ENCODE data around the gene BEND6. TPM values are rescaled to one million over a fixed set of nuclear protein-coding genes. Genes with fewer than 3 reads are reported as not detected.

The BEND6 gene
- total and polyA plus RNA-seq, 2 of the 4 experiments (the other 2 are of a cell fraction): 4.1 to 9.7 TPM

DNA sequence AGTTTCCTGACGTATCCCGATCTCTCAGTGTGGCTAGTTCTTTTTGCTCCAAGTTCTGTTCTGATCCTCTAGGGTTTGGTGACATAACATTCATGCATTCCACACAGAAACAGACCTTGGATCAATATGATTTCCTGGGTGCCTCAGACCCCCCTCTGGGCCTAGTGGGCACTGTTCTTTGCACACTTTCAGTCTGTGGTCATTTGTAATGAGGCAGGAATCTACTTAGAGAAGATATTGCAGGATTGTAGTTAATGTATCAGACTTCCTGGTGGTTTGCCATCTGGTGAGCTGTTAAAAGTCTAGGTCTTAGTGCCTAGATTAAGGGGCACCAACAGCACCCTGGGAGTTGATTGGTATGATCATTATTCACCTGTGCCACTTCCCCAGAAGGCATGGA, 7.5 kb downstream of the BEND6 start:
- no peak for TF ChIP-seq SMC3 (IDR thresholded peaks at IDR 0.05; ENCODE audit: low read depth, low read length)
- no peak for TF ChIP-seq MXI1 (IDR thresholded peaks at IDR 0.05; ENCODE audit: borderline replicate concordance, low read depth, low read length)
- no peak for TF ChIP-seq USF2 (IDR thresholded peaks at IDR 0.05; ENCODE audit: low read depth, low read length)
- no peak for TF ChIP-seq BHLHE40 (IDR thresholded peaks at IDR 0.05; ENCODE audit: low read depth, low read length)
- no peak for TF ChIP-seq CHD1 (IDR thresholded peaks at IDR 0.05; ENCODE audit: low read depth, low read length)
- Histone ChIP-seq H3K9me3 (ENCODE audit: control insufficient read depth, insufficient read depth, low read length) (no peaks in the 10 kb centered on the region), H2BK20ac (ENCODE audit: low read depth, low read length) (0 out of 2 replicates have a peak overlapping the region, but pooled peaks have one; percentile 5), H3K18ac (ENCODE audit: low read depth, low read length) (no peak overlapping the region), H3K27me3 (ENCODE audit: control insufficient read depth, insufficient read depth, low read length) (no peaks in the 10 kb centered on the region), H3K56ac (ENCODE audit: extremely low read depth, insufficient read depth, low read length) (no peak overlapping the region), H3K4me3 (ENCODE audit: insufficient read depth, low read depth, low read length) (no peak overlapping the region), H2AK5ac (ENCODE audit: low read depth, low read length) (no peak overlapping the region; the same call in 1 of the 2 replicates), H2BK5ac (ENCODE audit: low read depth, low read length, poor library complexity, severe bottlenecking) (no peak overlapping the region), H3K27ac (ENCODE audit: insufficient read depth, low read length) (no peak overlapping the region), H3K79me1 (ENCODE audit: low read depth in 1 of 2, low read length in 2 of 2) (peaks cover 3 to 25% of the 10 kb centered on the region in 2 experiments; a peak in 2 of 4 replicates), H3K4me2 (ENCODE audit: low read depth, low read length) (peak overlapping the region; percentile 51; the same call in 1 of the 2 replicates), H3K23ac (ENCODE audit: low read depth, low read length) (no peak overlapping the region), H2AK9ac (replicated peaks; ENCODE audit: low read depth, low read length, poor library complexity) (no peak overlapping the region), H3K4me1 (ENCODE audit: control insufficient read depth, insufficient read depth, low read length) (peaks cover 6% of the 10 kb centered on the region), H3K36me3 (ENCODE audit: control insufficient read depth, insufficient read depth, low read length) (no peaks in the 10 kb centered on the region), H4K5ac (ENCODE audit: low read depth, low read length) (no peak overlapping the region), H2AFZ (replicated peaks; ENCODE audit: low read length, poor library complexity) (no peak overlapping the region), H4K20me1 (ENCODE audit: insufficient read depth, low read length) (no peaks in the 10 kb centered on the region), H3K9me1 (ENCODE audit: insufficient read depth, low read length) (no peaks in the 10 kb centered on the region), H2BK120ac (ENCODE audit: low read depth, low read length) (no peak overlapping the region), H2BK15ac (ENCODE audit: low read depth, low read length) (no peak overlapping the region), H3K4ac (ENCODE audit: low read depth, low read length) (no peak overlapping the region), H3K14ac (replicated peaks; ENCODE audit: low read depth, low read length) (no peak overlapping the region; the same call in 1 of the 2 replicates), H4K8ac (ENCODE audit: low read depth in 2 of 2, low read length in 2 of 2) (0 out of 4 replicates have a peak overlapping the region, but pooled peaks of 1 of the 2 experiments have one; percentile 1), H4K91ac (ENCODE audit: insufficient read depth, low read depth, low read length) (no peak overlapping the region), H3K9ac (ENCODE audit: low read depth, low read length) (no peak overlapping the region)
- dilution Hi-C loops (cut with HindIII; ENCODE audit: low sequenced_read_pairs, unreplicated experiment) (no loop called here), in situ Hi-C loops (cut with MboI; ENCODE audit: low sequenced_read_pairs) (no loop called here), intact Hi-C loops (cut with micrococcal nuclease) (no loop called here)
- WGBS, 2 experiments (ENCODE audit: extremely low coverage in 2 of 2, insufficient read length in 1 of 2): no CpG with 5 or more reads among the region's 2 CpGs
- no peak for ATAC-seq (ENCODE audit: low read depth)
- DNase-seq: no peak
- BruUV-seq (replicated peaks): no TSS peak
- ChIA-PET POLR2A (ENCODE audit: unreplicated experiment) (no interaction called here), CTCF (no interaction called here)

All from IMR-90 (cell line).